GM19043 (cell line): ENCODE measurements around the gene TBC1D22A.
"Not testable (repeated sequence)": the region's sequence is repeated elsewhere in the genome, so short reads cannot be mapped to it uniquely, and the experiment has no call there.

ENCODE experiments used
- ATAC-seq: cut with Tn5 transposase; IDR thresholded peaks from one replicate; pipeline ENCODE4 v1.9.1; 2021; ENCODE audit warnings: low read depth; ENCODE audit not compliant: unreplicated experiment

Gene TBC1D22A

GRCh38 chr22:47139013-47139789, 376.8 kb downstream of the TBC1D22A start:
- ATAC-seq, result no peak

DNA sequence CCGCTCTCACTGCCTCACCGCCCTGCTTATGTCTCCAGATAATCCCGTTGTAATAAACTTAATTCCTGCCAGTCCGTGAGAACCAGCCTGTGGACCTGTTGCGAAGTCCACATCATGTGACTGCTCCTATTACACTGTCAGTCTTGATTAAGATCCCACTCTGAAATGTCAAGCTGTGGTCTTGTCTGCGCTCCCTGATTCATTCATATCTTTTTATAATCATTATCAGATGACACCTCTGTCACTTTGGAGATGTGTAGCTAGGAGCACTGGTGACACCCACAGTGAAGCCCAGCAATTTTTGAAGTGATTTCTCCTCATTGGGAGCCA, 377.3 kb downstream of the TBC1D22A start:
- no peak for ATAC-seq

- not testable (repeated sequence) for ATAC-seq
These were observed 378.5 kb downstream of the TBC1D22A start for GRCh38 chr22:47140975-47141374.

- no peak for ATAC-seq
These were observed 380.1 kb downstream of the TBC1D22A start for GRCh38 chr22:47142427-47143046.

DNA sequence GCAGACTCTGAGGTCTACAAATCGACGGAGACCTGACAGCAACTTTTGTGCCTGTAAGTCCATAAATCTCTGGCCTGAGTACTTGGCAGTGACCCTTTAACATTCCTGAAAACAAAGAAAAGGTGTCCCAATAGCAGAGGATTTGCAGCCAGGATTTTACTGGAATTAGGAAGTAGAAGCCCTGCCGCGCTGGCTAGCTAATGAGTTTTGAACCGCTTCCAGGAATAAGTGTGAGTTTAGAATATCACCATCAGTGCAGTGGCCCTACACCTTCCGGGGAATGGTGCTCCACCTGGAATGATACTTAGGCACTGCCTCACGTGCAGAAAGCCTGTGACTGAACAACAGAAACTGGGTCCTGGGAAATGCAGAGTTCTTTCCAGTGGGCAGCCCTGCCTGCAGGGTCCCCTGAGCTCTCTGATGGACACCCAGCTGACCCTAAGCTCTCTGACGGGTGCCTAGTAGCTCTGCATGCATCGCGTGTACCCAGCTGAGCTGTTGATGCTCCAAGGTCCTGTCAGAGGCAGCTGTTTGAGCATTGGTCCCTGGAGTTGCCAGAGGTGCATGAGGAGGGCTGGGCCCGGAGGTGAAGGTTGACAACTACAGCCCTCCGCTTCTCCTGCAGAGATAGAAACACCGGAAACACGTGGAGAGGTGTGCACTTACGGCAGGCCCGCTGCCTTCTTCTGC, 380.9 kb downstream of the TBC1D22A start:
- ATAC-seq, result no peak

DNA sequence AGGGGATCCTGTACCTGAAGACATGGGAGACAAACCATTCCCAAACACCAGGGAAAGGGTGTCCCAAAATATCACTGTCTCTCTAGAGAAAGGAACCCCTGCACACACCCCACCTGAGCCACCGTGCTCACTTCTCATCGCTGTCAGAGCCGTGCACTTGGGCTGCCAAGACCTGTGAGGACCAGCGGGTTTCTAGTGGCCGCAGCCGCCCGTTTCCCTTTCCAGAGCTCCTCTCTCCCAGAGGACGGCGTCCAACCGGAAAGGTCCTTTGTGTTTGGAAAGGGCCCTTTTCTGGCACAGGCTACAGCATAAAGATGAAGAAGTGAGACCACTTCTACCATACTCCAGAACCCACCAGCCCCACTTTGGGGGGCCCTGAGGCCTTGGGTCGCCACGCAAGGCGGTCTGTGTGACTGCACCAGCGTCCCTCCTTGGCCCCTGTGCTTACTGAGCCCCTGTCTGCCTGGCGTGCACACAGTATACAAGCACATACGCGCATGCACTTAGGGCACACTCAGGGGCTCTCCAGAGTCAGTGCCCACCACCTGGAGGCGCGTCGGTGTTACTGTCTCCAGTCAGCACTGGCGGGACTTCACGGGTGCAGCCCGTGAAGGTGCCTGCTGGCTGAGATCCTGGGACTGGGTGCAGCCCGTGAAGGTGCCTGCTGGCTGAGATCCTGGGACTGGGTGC, 381.8 kb downstream of the TBC1D22A start:
- no peak for ATAC-seq

GRCh38 chr22:47144791-47145425, 382.5 kb downstream of the TBC1D22A start:
- ATAC-seq, result no peak

GRCh38 chr22:47145883-47146282, 383.4 kb downstream of the TBC1D22A start:
- ATAC-seq, result no peak

GRCh38 chr22:47146391-47146790, 383.9 kb downstream of the TBC1D22A start:
- ATAC-seq, result no peak

GRCh38 chr22:47146941-47147340, 384.5 kb downstream of the TBC1D22A start:
- ATAC-seq, result no peak

DNA sequence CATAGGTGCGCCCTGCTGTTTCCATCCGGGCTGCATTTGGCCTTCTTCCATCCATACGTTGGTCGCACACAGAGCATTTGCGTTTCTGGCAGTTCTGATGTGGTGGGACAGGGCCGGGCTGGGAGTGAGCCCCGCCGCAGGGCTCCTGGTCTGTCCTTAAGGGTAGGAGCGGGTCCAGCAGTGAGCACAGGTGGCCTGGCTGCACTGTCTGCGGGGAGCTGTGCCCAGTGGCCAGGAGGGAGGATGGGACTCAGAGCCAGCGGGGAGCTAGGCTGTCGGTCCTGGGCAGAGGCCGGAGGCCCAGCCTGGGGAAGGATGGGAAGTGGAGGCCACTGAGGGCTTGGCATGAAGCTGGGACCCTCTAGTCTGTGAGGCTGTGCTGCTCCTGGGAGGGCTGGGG, 385.1 kb downstream of the TBC1D22A start:
- ATAC-seq, result no peak

GRCh38 chr22:47148510-47148909, 386.1 kb downstream of the TBC1D22A start:
- ATAC-seq, result no peak

- ATAC-seq, result no peak
These were observed 386.7 kb downstream of the TBC1D22A start for GRCh38 chr22:47148956-47149728.

DNA sequence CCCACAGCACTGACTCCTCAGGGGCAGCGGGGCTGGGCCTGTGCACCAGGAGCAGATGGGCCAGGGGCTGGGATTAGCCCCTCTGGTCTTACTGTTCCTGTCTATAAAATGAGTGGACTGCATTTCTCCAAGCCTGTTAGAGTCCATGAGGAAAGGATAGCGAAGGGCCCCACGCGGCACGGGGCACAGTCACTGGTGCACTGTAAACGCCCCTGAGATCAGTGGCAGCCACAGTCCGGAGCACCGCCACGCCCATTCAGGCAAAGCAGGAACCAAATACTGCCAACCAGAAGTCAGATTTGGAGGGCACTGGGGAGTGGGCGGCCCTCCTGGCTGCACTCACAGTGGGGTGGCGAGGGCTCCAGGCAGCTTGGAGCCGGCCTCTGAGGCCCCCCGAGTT, 387.5 kb downstream of the TBC1D22A start:
- ATAC-seq, result no peak

DNA sequence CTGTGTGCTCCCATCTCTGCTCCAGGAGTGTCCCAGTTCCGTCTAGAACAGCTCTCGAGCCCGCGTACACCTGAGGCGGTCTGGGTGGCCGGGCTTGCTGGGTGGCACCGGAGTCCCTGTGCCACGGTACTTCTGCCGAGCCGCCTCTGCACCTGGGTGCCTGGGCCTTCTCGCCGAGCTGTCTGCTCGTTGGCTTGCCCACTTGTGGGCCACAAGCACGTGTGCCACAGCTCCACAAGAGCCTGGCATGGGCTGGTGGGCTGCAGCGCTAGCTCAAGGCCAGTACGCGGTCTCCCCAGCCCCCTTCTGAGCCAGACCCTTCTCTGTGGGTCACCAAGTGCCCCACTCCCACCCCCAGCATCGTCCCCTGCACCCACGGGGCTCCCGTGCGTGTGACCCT, 388.0 kb downstream of the TBC1D22A start:
- ATAC-seq, result no peak

GRCh38 chr22:47151064-47151463, 388.6 kb downstream of the TBC1D22A start:
- ATAC-seq, result no peak

DNA sequence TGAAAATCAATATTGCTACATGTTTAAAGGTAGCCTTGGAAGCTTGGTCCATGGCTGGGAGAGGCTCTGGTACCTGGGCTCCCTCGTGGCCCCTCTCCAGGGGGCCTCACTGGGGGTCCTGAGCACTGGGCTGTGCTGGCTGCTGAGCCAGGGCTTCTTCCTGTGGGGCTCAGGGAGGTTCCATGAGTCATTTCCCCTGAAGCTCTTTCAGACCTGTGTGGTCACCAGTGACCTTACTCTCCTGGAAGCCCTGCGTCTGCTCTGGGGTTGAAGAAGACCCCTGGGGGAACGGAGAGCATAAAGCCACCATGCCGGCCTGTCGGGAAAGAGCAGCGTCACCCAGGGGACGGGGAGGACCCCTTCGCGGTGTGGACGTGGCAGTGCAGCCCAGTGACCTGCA, 389.0 kb downstream of the TBC1D22A start:
- ATAC-seq, result no peak

DNA sequence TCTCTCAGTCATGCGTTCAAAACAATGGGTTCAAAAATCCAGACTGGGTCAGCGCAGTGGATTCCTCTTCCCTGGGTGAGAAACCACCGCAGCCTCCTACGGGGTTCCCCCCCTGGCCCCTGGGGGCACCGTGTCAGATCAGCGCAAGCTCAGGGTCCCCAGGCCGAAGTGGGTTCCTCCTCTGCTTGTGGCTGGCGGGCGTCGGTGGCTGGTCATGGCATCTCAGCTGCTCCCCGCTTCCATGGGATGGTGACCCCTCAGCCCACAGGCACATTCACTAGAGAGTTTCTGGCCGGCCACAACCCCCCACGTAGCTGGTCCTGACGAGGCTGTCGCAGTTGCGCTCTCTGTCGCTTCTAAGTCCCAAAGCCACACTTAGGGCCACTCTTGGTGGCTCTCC, 389.8 kb downstream of the TBC1D22A start:
- no peak for ATAC-seq

DNA sequence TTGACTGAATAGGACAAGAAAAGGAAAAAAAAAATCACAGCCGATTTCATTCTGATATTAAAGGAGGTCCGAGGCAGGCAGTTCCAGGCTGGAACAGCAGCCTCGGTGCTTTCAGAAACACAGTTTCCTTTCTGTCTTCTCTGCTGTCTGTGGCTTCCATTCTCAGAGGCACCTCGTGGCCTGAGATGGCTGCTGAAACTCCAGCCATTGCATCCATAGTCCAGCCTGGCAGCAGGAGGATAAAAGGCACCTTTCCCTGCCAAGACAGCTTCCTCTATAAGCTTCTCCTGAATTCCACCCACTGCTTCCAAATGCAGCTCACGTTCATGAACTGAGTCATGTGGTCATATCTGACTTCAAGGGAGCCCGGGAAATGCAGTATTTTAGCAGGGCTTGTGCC, 390.5 kb downstream of the TBC1D22A start:
- no peak for ATAC-seq
